Activated naive CD4-positive, alpha-beta T cell treated with anti-CD3 and anti-CD28 coated beads, Interleukin-2, amount 50 U/mL, for 24 hours (primary cell): ENCODE data around the gene HECW1.

Experiments
- H3K27ac Mint-ChIP-seq: one replicate; pipeline ENCODE4 v1.8.0; 2021; ENCODE audit warnings: mild to moderate bottlenecking, mixed read lengths
- H3K27me3 Mint-ChIP-seq: one replicate; pipeline ENCODE4 v1.8.0; 2021; ENCODE audit warnings: mixed read lengths
- H3K36me3 Mint-ChIP-seq: one replicate; pipeline ENCODE4 v1.8.0; 2021; ENCODE audit warnings: mixed read lengths
- H3K4me1 Mint-ChIP-seq: one replicate; pipeline ENCODE4 v1.8.0; 2021; ENCODE audit warnings: mixed read lengths
- H3K4me3 Mint-ChIP-seq: one replicate; pipeline ENCODE4 v1.8.0; 2021; ENCODE audit warnings: mild to moderate bottlenecking, mixed read lengths
- H3K9me3 Mint-ChIP-seq: one replicate; pipeline ENCODE4 v1.8.0; 2021; ENCODE audit warnings: mixed read lengths

Gene HECW1

GRCh38 chr7:43394441-43395130 lies 282.1 kb downstream of the HECW1 start:
- Mint-ChIP-seq H3K4me3 (no peak overlapping the region), H3K27ac (peak overlapping the region; percentile 1), H3K4me1 (no peaks in the 10 kb centered on the region), H3K9me3 (no peaks in the 10 kb centered on the region), H3K27me3 (peaks cover 13% of the 10 kb centered on the region), H3K36me3 (no peaks in the 10 kb centered on the region)

- Mint-ChIP-seq H3K27me3 (peaks cover 13% of the 10 kb centered on the region), H3K9me3 (no peaks in the 10 kb centered on the region), H3K4me1 (no peaks in the 10 kb centered on the region), H3K36me3 (no peaks in the 10 kb centered on the region), H3K27ac (no peak overlapping the region), H3K4me3 (no peak overlapping the region)
These were observed 282.9 kb downstream of the HECW1 start for GRCh38 chr7:43395351-43395750.

- Mint-ChIP-seq H3K9me3 (peaks cover 4% of the 10 kb centered on the region), H3K27ac (no peak overlapping the region), H3K27me3 (peaks cover 17% of the 10 kb centered on the region), H3K36me3 (no peaks in the 10 kb centered on the region), H3K4me3 (no peak overlapping the region), H3K4me1 (no peaks in the 10 kb centered on the region)
These were observed 283.8 kb downstream of the HECW1 start for GRCh38 chr7:43396187-43396740.

- no peak overlapping the region for H3K27ac Mint-ChIP-seq
- peaks cover 20% of the 10 kb centered on the region for H3K27me3 Mint-ChIP-seq
- no peaks in the 10 kb centered on the region for H3K4me1 Mint-ChIP-seq
- no peaks in the 10 kb centered on the region for H3K36me3 Mint-ChIP-seq
- peaks cover 4% of the 10 kb centered on the region for H3K9me3 Mint-ChIP-seq
- H3K4me3 Mint-ChIP-seq, result no peak overlapping the region
These were observed 286.4 kb downstream of the HECW1 start for GRCh38 chr7:43398831-43399230.

GRCh38 chr7:43405948-43406347 lies 293.5 kb downstream of the HECW1 start:
- Mint-ChIP-seq H3K4me3 (no peak overlapping the region), H3K27me3 (peaks cover 6% of the 10 kb centered on the region), H3K27ac (no peak overlapping the region), H3K9me3 (peaks cover 2% of the 10 kb centered on the region), H3K4me1 (no peaks in the 10 kb centered on the region), H3K36me3 (no peaks in the 10 kb centered on the region)

- H3K27ac Mint-ChIP-seq, result no peak overlapping the region
- no peak overlapping the region for H3K4me3 Mint-ChIP-seq
- H3K27me3 Mint-ChIP-seq, result no peaks in the 10 kb centered on the region
- H3K36me3 Mint-ChIP-seq, result no peaks in the 10 kb centered on the region
- H3K9me3 Mint-ChIP-seq, result no peaks in the 10 kb centered on the region
- no peaks in the 10 kb centered on the region for H3K4me1 Mint-ChIP-seq
These were observed 294.5 kb downstream of the HECW1 start for GRCh38 chr7:43406961-43407360.

- Mint-ChIP-seq H3K4me3 (no peak overlapping the region), H3K36me3 (no peaks in the 10 kb centered on the region), H3K9me3 (no peaks in the 10 kb centered on the region)
These were observed 296.5 kb downstream of the HECW1 start for GRCh38 chr7:43408981-43409380.

GRCh38 chr7:43417455-43417854 lies 305.0 kb downstream of the HECW1 start:
- Mint-ChIP-seq H3K27me3 (peaks cover 8% of the 10 kb centered on the region), H3K4me1 (no peaks in the 10 kb centered on the region), H3K36me3 (no peaks in the 10 kb centered on the region), H3K9me3 (no peaks in the 10 kb centered on the region), H3K4me3 (no peak overlapping the region), H3K27ac (no peak overlapping the region)

More at GRCh38 chr7:43408981-43409380, 296.5 kb downstream of the HECW1 start:
- no peaks in the 10 kb centered on the region for H3K4me1 Mint-ChIP-seq
- no peak overlapping the region for H3K27ac Mint-ChIP-seq
- no peaks in the 10 kb centered on the region for H3K27me3 Mint-ChIP-seq

- Mint-ChIP-seq H3K27me3 (no peaks in the 10 kb centered on the region), H3K9me3 (no peaks in the 10 kb centered on the region), H3K4me3 (no peak overlapping the region), H3K4me1 (no peaks in the 10 kb centered on the region), H3K27ac (no peak overlapping the region), H3K36me3 (no peaks in the 10 kb centered on the region)
These were observed 318.0 kb downstream of the HECW1 start for GRCh38 chr7:43430411-43430810.

GRCh38 chr7:43431020-43431595 lies 318.7 kb downstream of the HECW1 start:
- no peaks in the 10 kb centered on the region for H3K36me3 Mint-ChIP-seq
- H3K4me1 Mint-ChIP-seq, result no peaks in the 10 kb centered on the region
- no peak overlapping the region for H3K27ac Mint-ChIP-seq
- H3K27me3 Mint-ChIP-seq, result no peaks in the 10 kb centered on the region
- no peak overlapping the region for H3K4me3 Mint-ChIP-seq
- H3K9me3 Mint-ChIP-seq, result no peaks in the 10 kb centered on the region

GRCh38 chr7:43433639-43434038 lies 321.2 kb downstream of the HECW1 start:
- Mint-ChIP-seq H3K4me3 (no peak overlapping the region), H3K27me3 (no peaks in the 10 kb centered on the region), H3K36me3 (no peaks in the 10 kb centered on the region), H3K27ac (no peak overlapping the region), H3K4me1 (no peaks in the 10 kb centered on the region), H3K9me3 (no peaks in the 10 kb centered on the region)

- no peaks in the 10 kb centered on the region for H3K4me1 Mint-ChIP-seq
- no peak overlapping the region for H3K27ac Mint-ChIP-seq
- no peak overlapping the region for H3K4me3 Mint-ChIP-seq
- no peaks in the 10 kb centered on the region for H3K9me3 Mint-ChIP-seq
- no peaks in the 10 kb centered on the region for H3K27me3 Mint-ChIP-seq
- no peaks in the 10 kb centered on the region for H3K36me3 Mint-ChIP-seq
These were observed 324.6 kb downstream of the HECW1 start for GRCh38 chr7:43437001-43437400.

- no peaks in the 10 kb centered on the region for H3K9me3 Mint-ChIP-seq
- H3K4me3 Mint-ChIP-seq, result no peak overlapping the region
- no peak overlapping the region for H3K27ac Mint-ChIP-seq
- H3K4me1 Mint-ChIP-seq, result no peaks in the 10 kb centered on the region
- H3K27me3 Mint-ChIP-seq, result no peaks in the 10 kb centered on the region
- no peaks in the 10 kb centered on the region for H3K36me3 Mint-ChIP-seq
These were observed 326.5 kb downstream of the HECW1 start for GRCh38 chr7:43438897-43439479.

- H3K27ac Mint-ChIP-seq, result no peak overlapping the region
- no peaks in the 10 kb centered on the region for H3K27me3 Mint-ChIP-seq
These were observed 327.4 kb downstream of the HECW1 start for GRCh38 chr7:43439631-43440401.

GRCh38 chr7:43441231-43442130 lies 329.0 kb downstream of the HECW1 start:
- Mint-ChIP-seq H3K4me3 (no peak overlapping the region), H3K27me3 (no peaks in the 10 kb centered on the region)

More at GRCh38 chr7:43439631-43440401, 327.4 kb downstream of the HECW1 start:
- H3K4me3 Mint-ChIP-seq, result no peak overlapping the region
- no peaks in the 10 kb centered on the region for H3K4me1 Mint-ChIP-seq
- H3K36me3 Mint-ChIP-seq, result no peaks in the 10 kb centered on the region
- no peaks in the 10 kb centered on the region for H3K9me3 Mint-ChIP-seq

More at GRCh38 chr7:43441231-43442130, 329.0 kb downstream of the HECW1 start:
- Mint-ChIP-seq H3K36me3 (no peaks in the 10 kb centered on the region), H3K27ac (no peak overlapping the region), H3K9me3 (no peaks in the 10 kb centered on the region), H3K4me1 (no peaks in the 10 kb centered on the region)
